ENCODE results near the gene SF3B4. TPM values are rescaled to one million over a fixed set of nuclear protein-coding genes. Genes with fewer than 3 reads are reported as not detected.

Gene SF3B4
- total RNA-seq, 2 donors from 2014 or later = 5.7 to 12.3 TPM

DNA sequence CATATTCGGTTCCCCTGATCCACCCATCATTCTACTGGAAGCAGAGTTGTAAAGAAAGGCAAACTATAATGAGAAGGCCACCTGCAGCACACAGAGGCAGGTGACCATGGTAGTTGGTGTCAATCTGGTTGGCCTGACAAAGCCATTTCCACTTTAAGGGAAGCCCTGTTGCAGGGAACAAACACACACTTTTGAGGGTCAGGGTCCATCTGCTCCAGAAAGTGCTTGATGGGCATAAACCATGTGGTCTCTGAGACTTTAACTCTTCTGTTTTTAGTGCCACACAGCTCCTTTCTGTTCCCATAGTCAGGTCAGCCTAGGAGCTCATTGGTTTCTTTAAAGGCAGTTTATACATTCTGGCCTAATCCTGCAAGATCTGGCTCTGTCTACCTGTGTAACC, 45.7 kb downstream of the SF3B4 start:
- no peaks in the 10 kb centered on the region for H3K27me3 ChIP-seq
- peaks cover 0 to 19% of the 10 kb centered on the region in 2 donors for H3K4me1 ChIP-seq
- no peaks in the 10 kb centered on the region for H3K36me3 ChIP-seq
- TF ChIP-seq, protein P1, sequence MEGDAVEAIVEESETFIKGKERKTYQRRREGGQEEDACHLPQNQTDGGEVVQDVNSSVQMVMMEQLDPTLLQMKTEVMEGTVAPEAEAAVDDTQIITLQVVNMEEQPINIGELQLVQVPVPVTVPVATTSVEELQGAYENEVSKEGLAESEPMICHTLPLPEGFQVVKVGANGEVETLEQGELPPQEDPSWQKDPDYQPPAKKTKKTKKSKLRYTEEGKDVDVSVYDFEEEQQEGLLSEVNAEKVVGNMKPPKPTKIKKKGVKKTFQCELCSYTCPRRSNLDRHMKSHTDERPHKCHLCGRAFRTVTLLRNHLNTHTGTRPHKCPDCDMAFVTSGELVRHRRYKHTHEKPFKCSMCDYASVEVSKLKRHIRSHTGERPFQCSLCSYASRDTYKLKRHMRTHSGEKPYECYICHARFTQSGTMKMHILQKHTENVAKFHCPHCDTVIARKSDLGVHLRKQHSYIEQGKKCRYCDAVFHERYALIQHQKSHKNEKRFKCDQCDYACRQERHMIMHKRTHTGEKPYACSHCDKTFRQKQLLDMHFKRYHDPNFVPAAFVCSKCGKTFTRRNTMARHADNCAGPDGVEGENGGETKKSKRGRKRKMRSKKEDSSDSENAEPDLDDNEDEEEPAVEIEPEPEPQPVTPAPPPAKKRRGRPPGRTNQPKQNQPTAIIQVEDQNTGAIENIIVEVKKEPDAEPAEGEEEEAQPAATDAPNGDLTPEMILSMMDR (IDR thresholded peaks at IDR 0.05) = no peak
- no peaks in the 10 kb centered on the region for H3K9me3 ChIP-seq
- H3K27ac ChIP-seq = no peak overlapping the region
- H3K4me3 ChIP-seq = no peak overlapping the region
- DNase-seq (ENCODE audit: low spot score) = peak; percentile 55

DNA sequence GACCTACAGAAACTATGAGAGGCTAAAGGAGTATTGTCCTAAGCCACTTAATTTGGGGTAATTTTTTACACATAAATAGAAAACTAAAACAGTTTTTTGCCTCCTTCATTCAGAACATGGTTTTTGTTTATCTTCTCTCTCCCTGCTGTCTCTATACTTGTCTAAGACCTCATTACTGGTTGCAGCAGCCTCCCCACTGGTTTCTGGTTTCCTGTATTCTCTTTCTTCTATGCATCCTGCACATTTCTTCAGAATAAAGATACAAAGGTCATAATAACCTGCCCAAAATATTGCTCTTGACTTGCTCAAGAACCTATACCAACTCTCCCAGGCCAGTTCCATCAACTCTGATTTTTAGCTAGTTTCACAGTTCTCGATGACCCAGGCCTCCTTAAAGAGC, 48.0 kb downstream of the SF3B4 start:
- Histone ChIP-seq H3K36me3 (no peaks in the 10 kb centered on the region), H3K4me1 (peaks cover 0 to 13% of the 10 kb centered on the region in 2 donors), H3K27me3 (no peaks in the 10 kb centered on the region), H3K4me3 (no peak overlapping the region), H3K9me3 (no peaks in the 10 kb centered on the region), H3K27ac (no peak overlapping the region)
- TF ChIP-seq, protein P1 (IDR thresholded peaks at IDR 0.05) = no peak
- DNase-seq (ENCODE audit: low spot score) = peak; percentile 21

DNA sequence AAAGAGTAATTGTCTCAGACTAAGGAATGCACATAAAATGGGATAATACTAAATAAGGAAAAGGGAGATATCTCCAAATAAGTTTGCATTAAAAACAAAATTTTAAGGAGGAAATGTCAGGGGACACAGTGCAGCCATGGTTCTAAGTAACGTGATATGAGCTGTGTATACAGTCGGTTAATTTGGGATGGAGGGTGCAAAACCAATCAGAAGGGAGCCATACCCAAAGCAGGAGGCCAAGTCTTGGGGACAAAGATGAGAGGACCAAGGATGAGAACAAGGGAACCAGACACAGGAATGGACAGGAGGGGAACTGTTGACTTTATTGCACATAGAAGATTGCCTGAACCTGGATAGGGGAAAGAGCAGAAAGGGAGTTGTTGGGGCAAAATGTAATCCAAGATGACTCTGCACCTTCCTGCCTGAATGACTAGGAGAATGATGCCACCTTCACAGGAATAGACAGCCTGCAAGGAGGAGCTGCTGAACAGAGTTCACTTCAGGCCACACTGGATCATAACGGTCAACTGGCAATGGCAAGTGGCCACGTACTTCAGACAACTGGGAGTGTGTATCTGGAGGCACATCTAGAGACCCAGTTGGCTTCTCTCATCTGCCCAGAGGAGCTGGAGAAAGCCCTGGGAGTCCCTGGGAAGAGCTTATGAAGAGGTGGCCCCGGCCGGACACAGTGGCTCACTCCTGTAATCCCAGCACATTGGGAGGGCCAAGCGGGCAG, 50.2 kb downstream of the SF3B4 start:
- DNase-seq (ENCODE audit: low spot score) = no peak
- Histone ChIP-seq H3K27me3 (no peaks in the 10 kb centered on the region), H3K36me3 (no peaks in the 10 kb centered on the region), H3K27ac (no peak overlapping the region), H3K9me3 (no peaks in the 10 kb centered on the region), H3K4me1 (no peaks in the 10 kb centered on the region), H3K4me3 (no peak overlapping the region)
- TF ChIP-seq, protein P1 (IDR thresholded peaks at IDR 0.05) = no peak

Other genes starting within 250 kb of the SF3B4 start
- gene FCGR1A, start 145.1 kb downstream of the SF3B4 start, total RNA-seq = 1 to 10 TPM in 1 of 2 donors, not detected in 1; 6.4 TPM
- gene BOLA1, start 28.2 kb downstream of the SF3B4 start, total RNA-seq = 10 to 100 TPM; 26.3 to 28.0 TPM
- gene SV2A, start 10.0 kb downstream of the SF3B4 start, total RNA-seq = 1 to 10 TPM; 1.0 to 6.3 TPM
- gene MTMR11, start 9.1 kb upstream of the SF3B4 start, total RNA-seq = 1 to 10 TPM; 1.6 to 9.6 TPM
- 10 to 100 TPM; 12.1 to 20.0 TPM for gene OTUD7B, start 82.9 kb upstream of the SF3B4 start, total RNA-seq
- gene VPS45, start 140.0 kb upstream of the SF3B4 start, total RNA-seq = 10 to 100 TPM; 34.9 to 38.8 TPM
- 10 to 100 TPM; 21.2 to 77.4 TPM for gene PLEKHO1, start 222.1 kb upstream of the SF3B4 start, total RNA-seq